HepG2 (cell line): ENCODE data around the gene OPALIN. TPM values are rescaled to one million over a fixed set of nuclear protein-coding genes. Genes with fewer than 3 reads are reported as not detected.

ENCODE experiments used
- ATAC-seq: fragments of 200-7000 bp; cut with Tn5 transposase; 3 replicates; pipeline ENCODE4 v1.9.1; 2020; ENCODE audit warnings: mild to moderate bottlenecking, moderate library complexity
- BruUV-seq: library from RNA; stranded (reverse); fragments of 400-500 nt; replicated peaks from 2 replicates; lab custom pipeline; 2021; lab: Mats Ljungman, UMichigan
- CTCF ChIA-PET: fragments of 300-600 bp; formaldehyde crosslinking; extraction: SDS; loops from one replicate; lab custom pipeline; 2021; ENCODE audit warnings: low total read pairs, inconsistent platforms, low intra/inter-chr PET ratio; lab: Yijun Ruan, JAX
- POLR2A ChIA-PET: fragments of 350-600 bp; sonication (Branson Sonifier 250); formaldehyde crosslinking; loops from one replicate; lab custom pipeline; 2020; ENCODE audit warnings: antibody characterized with exemption, inconsistent platforms; lab: Yijun Ruan, JAX
- DNase-seq: peaks from one replicate; pipeline ENCODE4 v3.0.0-alpha.2; 2015; ENCODE audit warnings: low spot score
- FAIRE-seq: peaks from 3 replicates; lab custom pipeline; 2011; peaks lifted over from hg19 to GRCh38; lab: Jason Lieb, UNC
- H2AFZ ChIP-seq: one replicate; pipeline ENCODE4 v1.6.1; 2011; ENCODE audit warnings: low read length, inconsistent platforms
- H3K27ac ChIP-seq: fragments of 300-600 bp; 3 replicates; pipeline ENCODE4 v1.8.0; 2011; ENCODE audit warnings: mixed run types, mild to moderate bottlenecking, mixed read lengths, low read length, inconsistent platforms; ENCODE audit not compliant: insufficient read depth; ENCODE audit errors: extremely low read length
- H3K27me3 ChIP-seq, 2 experiments: fragments of 200-600 bp in 1 of 2; 2 replicates in 1 of 2; 3 replicates in 1 of 2; pipeline versions ENCODE4 v1.6.0 to v1.8.0; 2011; ENCODE audit warnings: low read length in 2 of 2, mild to moderate bottlenecking in 2 of 2, moderate library complexity in 2 of 2, inconsistent platforms in 1 of 2; ENCODE audit not compliant: insufficient read depth in 2 of 2, control insufficient read depth in 1 of 2
- H3K36me3 ChIP-seq, 2 experiments: fragments of 200-600 bp in 1 of 2; replicated peaks in 1 of 2; 2 replicates in 1 of 2; 3 replicates in 1 of 2; pipeline versions ENCODE4 v1.5.1 to v1.8.0; 2011; ENCODE audit warnings: low read length in 2 of 2, inconsistent platforms in 1 of 2; ENCODE audit not compliant: insufficient read depth in 2 of 2, control insufficient read depth in 1 of 2
- H3K4me1 ChIP-seq: 2 replicates; pipeline ENCODE4 v1.5.1; 2012; ENCODE audit warnings: low read length, inconsistent platforms; ENCODE audit not compliant: insufficient read depth
- H3K4me2 ChIP-seq: 2 replicates; pipeline ENCODE4 v1.6.0; 2011; ENCODE audit warnings: low read depth, low read length, inconsistent platforms
- H3K4me3 ChIP-seq, 3 experiments: fragments of 200-600 bp in 1 of 3; sonication (generic), shearing (Covaris generic) in 1 of 3; replicated peaks in 1 of 3; 2 replicates each; pipeline ENCODE4 v1.5.1; 2011 to 2016; ENCODE audit warnings: low read length in 3 of 3, inconsistent platforms in 2 of 3, low read depth in 2 of 3, mild to moderate bottlenecking in 2 of 3, control low read depth in 1 of 3, mixed read lengths in 1 of 3; ENCODE audit not compliant: insufficient read depth in 1 of 3
- H3K79me2 ChIP-seq: one replicate; pipeline ENCODE4 v1.6.1; 2011; ENCODE audit warnings: low read length, inconsistent platforms; ENCODE audit not compliant: insufficient read depth
- H3K9ac ChIP-seq: 2 replicates; pipeline ENCODE4 v1.6.0; 2011; ENCODE audit warnings: mild to moderate bottlenecking, low read depth, low read length, inconsistent platforms; ENCODE audit not compliant: insufficient read depth
- H3K9me3 ChIP-seq: 2 replicates; pipeline ENCODE4 v1.5.1; 2012; ENCODE audit warnings: mild to moderate bottlenecking, low read length
- H4K20me1 ChIP-seq: 2 replicates; pipeline ENCODE4 v1.6.0; 2011; ENCODE audit warnings: inconsistent platforms, mild to moderate bottlenecking, low read length, moderate library complexity; ENCODE audit not compliant: insufficient read depth
- HMG20A ChIP-seq: IDR thresholded peaks from 2 replicates; pipeline ENCODE4 v1.6.1; 2016; ENCODE audit warnings: borderline replicate concordance
- whole genome bisulfite sequencing: methylation state at CpG from one replicate; pipeline ENCODE4 v1.1.6; 2017; ENCODE audit warnings: low lambda C conversion rate; 5-methylcytosine and 5-hydroxymethylcytosine counted together
- in situ Hi-C: cut with HindIII; loops from 2 replicates; pipeline ENCODE4 v1.10.0; 2017; ENCODE audit warnings: low pct_unique_long_range_greater_than_20kb; ENCODE audit not compliant: extremely low pct_ligation_motif_present
- intact Hi-C: fragments of 100-400 bp; cut with micrococcal nuclease; formaldehyde crosslinking; loops from one replicate; pipeline ENCODE4 v1.10.0; 2022; ENCODE audit not compliant: unreplicated experiment
- polyA plus RNA-seq, 8 experiments: library from polyadenylated mRNA; depleted of rRNA in 3 of 8; stranded (reverse) in 7 of 8; unstranded in 1 of 8; fragments of >200 nt; fragmentation: Illumina TruSeq in 4 of 8; extraction: Trizol in 4 of 8; gene quantifications; 2 replicates each; pipeline versions ENCODE4 v1.2.1 to v1.2.3, GENCODE V29; 2011 to 2016; ENCODE audit warnings: low read depth in 4 of 8, missing spikeins in 1 of 8, mixed read lengths in 1 of 8; ENCODE audit not compliant: insufficient read depth in 1 of 8
- total RNA-seq, 5 experiments: library from RNA; depleted of rRNA; stranded (reverse); fragments of >200 nt; fragmentation: Illumina TruSeq; extraction: Trizol; gene quantifications; 2 replicates each; pipeline ENCODE4 v1.2.3, GENCODE V29; 2016; ENCODE audit warnings: low read depth in 1 of 5
- TF ChIP-seq, protein P1 (sequence below): IDR thresholded peaks from 2 replicates; pipeline ENCODE4 v1.6.1; 2016; ENCODE audit warnings: missing compliant biosample characterization, missing genetic modification reagents, borderline replicate concordance

OPALIN gene
- total and polyA plus RNA-seq, 2 of the 13 experiments (the other 11 are each of a cell fraction or from before 2014, with no cell fraction given), result not detected

DNA sequence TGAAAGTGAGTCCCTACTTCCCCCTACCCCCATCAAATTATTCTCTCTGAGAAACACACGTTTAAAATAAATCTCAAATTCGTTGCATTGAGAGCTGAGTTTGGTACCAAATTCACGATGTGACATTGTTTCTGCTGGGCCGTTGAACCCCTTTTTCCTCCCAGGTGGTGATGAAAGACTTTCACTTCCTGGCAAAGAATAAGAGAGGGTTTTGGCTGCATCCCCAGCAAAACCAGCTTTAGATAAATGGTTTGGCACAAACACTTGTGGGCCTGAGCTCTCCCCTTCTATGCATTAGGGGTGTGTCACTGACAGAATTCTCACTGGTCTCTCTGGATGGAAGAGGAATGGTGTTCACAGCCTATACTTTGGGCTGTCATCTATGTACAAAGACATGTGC lies 63.3 kb downstream of the OPALIN start:
- no TSS peak for BruUV-seq
- H2AFZ ChIP-seq, result no peak overlapping the region
- WGBS, result 9% methylated on average over 4 of the region's 4 CpGs
- ChIA-PET POLR2A (no interaction called here), CTCF (no interaction called here)
- H3K4me1 ChIP-seq, result peaks cover 8% of the 10 kb centered on the region
- FAIRE-seq, result no peak
- H3K4me2 ChIP-seq, result no peak overlapping the region
- no peak for ATAC-seq
- DNase-seq, result no peak
- H4K20me1 ChIP-seq, result no peaks in the 10 kb centered on the region
- TF ChIP-seq, protein P1, sequence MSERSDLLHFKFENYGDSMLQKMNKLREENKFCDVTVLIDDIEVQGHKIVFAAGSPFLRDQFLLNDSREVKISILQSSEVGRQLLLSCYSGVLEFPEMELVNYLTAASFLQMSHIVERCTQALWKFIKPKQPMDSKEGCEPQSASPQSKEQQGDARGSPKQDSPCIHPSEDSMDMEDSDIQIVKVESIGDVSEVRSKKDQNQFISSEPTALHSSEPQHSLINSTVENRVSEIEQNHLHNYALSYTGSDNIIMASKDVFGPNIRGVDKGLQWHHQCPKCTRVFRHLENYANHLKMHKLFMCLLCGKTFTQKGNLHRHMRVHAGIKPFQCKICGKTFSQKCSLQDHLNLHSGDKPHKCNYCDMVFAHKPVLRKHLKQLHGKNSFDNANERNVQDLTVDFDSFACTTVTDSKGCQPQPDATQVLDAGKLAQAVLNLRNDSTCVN (CRISPR knock-in tag), result no peak
- no peak for TF ChIP-seq HMG20A (CRISPR knock-in tag)
- H3K79me2 ChIP-seq, result no peaks in the 10 kb centered on the region
- H3K9me3 ChIP-seq, result no peaks in the 10 kb centered on the region
- in situ Hi-C loops (loop anchor here (5.0 kb wide), 2 partner anchors 68 to 278 kb away; no protein-coding TSS in a partner anchor), intact Hi-C loops (no loop called here)
- no peak overlapping the region for H3K9ac ChIP-seq
- H3K36me3 ChIP-seq, result no peaks in the 10 kb centered on the region
- peaks cover 0 to 19% of the 10 kb centered on the region in 2 experiments; a peak in 3 of 5 replicates for H3K27me3 ChIP-seq
- H3K4me3 ChIP-seq, result no peak overlapping the region
- H3K27ac ChIP-seq, result no peak overlapping the region

Other genes with a start within 250 kb of the OPALIN start
- gene ZNF518A, start 228.7 kb downstream of the OPALIN start, total RNA-seq (2016; rRNA removed; fragmentation: Illumina TruSeq; extraction: Trizol), result 37.1 and 61.6 TPM in 2 replicates
- 16.6 and 21.7 TPM in 2 replicates for gene ZNF518A, start 228.7 kb downstream of the OPALIN start, polyA plus RNA-seq (2011; rRNA removed)
- not detected in 2 replicates for gene BLNK, start 87.4 kb downstream of the OPALIN start, total RNA-seq (2016; rRNA removed; fragmentation: Illumina TruSeq; extraction: Trizol)
- gene BLNK, start 87.4 kb downstream of the OPALIN start, polyA plus RNA-seq (2011; rRNA removed), result not detected in 2 replicates
- not detected in 2 replicates for gene DNTT, start 54.6 kb downstream of the OPALIN start, total RNA-seq (2016; rRNA removed; fragmentation: Illumina TruSeq; extraction: Trizol)
- not detected in 2 replicates for gene DNTT, start 54.6 kb downstream of the OPALIN start, polyA plus RNA-seq (2011; rRNA removed)
- gene TLL2, start 154.9 kb upstream of the OPALIN start, total RNA-seq (2016; rRNA removed; fragmentation: Illumina TruSeq; extraction: Trizol), result 0.09 TPM in 1 of 2 replicates, not detected in the other
- 0.01 TPM in 1 of 2 replicates, not detected in the other for gene TLL2, start 154.9 kb upstream of the OPALIN start, polyA plus RNA-seq (2011; rRNA removed)
- 86.8 and 120 TPM in 2 replicates for gene TM9SF3, start 228.0 kb upstream of the OPALIN start, total RNA-seq (2016; rRNA removed; fragmentation: Illumina TruSeq; extraction: Trizol)
- gene TM9SF3, start 228.0 kb upstream of the OPALIN start, polyA plus RNA-seq (2011; rRNA removed), result 38.4 and 43.8 TPM in 2 replicates